NOMO-1 treated with DMSO at 0.1 percent for 48 hours (cell line): ENCODE data around the gene RNASEL.

Experiments used
- DNase-seq: peaks from one replicate; lab custom pipeline; 2025; ENCODE audit not compliant: unreplicated experiment; lab: John Stamatoyannopoulos, UW

The RNASEL gene

DNA sequence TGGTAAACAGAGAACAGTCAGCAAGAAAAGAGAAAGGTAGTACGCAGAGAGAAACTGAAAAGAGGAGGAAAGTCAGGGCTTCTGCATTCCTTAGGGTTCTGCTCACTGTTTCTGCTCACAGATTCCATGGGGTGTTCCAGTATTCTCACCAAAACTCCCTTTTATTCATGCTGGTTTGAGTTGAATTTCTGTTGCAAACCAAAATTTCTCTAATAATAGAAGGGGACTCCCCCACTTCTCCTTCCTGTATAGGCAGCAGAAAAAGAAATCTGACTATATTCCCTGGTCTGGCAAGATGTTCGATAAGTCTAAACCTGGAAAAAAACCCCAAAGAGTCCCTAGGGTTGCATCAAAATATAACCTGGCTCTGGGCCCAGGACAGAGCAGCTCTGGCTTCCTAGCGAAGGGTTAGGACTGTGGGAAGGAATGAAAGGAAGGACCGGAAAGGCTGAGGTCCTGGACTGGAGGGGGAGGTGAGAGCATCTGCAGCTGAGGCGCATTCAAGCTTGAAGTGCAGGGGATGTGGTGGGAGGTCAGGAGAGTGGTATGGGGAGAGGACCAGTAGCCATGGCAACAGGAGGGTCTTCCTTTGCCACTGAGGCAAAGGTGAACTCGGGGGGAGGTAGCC lies 34.0 kb upstream of the RNASEL start:
- DNase-seq, result no peak

DNA sequence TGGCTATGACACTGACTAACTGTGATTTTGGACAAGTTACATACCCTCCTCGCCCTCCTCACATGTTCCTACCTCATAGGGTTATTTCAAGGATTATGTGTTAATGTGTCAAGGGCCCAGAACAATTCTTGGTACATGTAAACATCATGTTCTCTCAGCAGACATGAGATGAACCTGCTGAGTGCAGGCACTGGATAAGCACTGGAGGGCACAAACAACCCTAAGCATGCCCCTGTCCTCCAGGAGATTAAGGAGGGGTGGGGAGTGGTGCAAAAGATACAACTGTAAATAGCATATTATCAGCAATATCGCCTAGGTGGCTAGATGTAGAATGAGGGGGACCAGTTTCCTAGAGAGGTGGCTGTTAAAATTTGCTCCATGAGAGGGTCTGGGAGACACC lies 32.9 kb upstream of the RNASEL start:
- DNase-seq, result no peak

DNA sequence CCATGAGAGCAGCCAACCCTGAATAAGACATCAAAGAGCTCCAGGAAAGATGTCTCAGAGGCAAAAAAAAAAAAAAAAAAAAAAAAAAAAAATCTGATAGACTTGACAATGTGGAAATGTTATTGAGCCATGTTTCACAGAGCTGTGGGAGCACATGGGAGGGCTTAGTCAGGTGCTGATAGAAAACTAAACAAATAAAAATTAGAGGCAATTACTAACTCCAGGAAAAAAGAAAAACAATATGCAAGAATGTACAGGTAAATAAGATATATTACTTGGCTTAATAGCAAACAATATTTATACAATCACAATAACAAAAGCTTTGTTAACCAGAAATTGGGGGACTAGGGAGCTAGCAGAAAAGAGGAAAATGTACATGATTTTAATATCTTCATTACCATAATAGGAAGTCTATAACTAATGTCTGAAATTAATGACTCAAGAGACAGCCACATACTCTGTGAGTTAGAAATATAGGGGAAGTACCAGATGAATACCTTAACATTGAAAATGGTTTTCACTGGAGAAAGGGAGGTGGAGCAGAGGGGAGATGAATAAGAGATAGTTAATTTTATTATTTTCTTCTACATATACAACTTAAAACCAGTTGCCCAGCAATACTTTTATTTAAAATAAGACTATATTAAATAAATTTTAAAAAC lies 32.0 kb upstream of the RNASEL start:
- no peak for DNase-seq

DNA sequence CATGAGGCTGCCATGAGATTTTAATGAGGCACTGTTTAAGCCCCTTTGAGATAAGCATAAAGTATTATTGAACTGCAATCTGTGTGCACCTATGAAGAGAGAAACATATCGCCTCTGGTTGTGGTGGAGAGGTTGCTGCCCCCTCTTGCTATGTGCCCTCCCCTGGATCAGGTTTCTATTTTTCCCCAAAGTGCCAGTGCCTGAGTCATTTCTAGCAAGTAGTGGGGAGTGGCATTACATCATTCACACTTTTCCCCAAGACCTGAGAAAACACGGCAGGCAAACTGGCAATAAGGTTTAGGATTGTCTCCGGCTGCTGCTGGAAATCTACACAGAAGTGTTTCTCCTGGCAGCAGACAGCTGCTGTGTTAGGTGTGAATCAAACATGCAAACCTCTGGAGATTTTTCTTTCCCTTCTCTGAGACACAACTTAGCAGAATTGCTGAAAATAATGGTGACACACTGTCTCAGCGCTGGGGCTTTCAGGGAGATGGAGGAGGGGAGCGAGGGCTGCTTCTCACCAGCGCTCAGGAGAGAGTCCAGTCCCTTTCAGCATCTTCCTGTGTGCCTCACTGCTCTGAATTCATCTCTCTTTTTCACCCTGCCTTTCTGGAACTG lies 28.8 kb upstream of the RNASEL start:
- no peak for DNase-seq

DNA sequence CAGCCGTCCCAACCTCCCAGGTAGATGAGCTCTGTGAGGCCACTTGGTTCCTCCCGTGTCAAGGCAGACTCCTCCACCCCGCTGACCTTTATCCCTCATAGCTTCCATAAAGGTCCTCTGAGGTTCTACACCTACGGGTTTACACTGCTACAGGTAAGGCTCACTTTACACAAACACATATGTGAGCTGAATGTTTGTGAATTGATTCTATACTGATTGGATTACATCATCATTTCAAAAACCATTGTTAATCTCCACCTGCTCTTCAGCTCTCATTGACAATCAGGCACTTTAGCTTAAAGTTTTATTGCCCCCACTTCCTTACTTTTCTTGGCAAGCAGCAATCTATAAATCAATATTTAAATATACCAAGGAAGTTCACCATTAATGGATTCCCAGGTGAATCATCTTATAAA lies 28.0 kb upstream of the RNASEL start:
- no peak for DNase-seq

DNA sequence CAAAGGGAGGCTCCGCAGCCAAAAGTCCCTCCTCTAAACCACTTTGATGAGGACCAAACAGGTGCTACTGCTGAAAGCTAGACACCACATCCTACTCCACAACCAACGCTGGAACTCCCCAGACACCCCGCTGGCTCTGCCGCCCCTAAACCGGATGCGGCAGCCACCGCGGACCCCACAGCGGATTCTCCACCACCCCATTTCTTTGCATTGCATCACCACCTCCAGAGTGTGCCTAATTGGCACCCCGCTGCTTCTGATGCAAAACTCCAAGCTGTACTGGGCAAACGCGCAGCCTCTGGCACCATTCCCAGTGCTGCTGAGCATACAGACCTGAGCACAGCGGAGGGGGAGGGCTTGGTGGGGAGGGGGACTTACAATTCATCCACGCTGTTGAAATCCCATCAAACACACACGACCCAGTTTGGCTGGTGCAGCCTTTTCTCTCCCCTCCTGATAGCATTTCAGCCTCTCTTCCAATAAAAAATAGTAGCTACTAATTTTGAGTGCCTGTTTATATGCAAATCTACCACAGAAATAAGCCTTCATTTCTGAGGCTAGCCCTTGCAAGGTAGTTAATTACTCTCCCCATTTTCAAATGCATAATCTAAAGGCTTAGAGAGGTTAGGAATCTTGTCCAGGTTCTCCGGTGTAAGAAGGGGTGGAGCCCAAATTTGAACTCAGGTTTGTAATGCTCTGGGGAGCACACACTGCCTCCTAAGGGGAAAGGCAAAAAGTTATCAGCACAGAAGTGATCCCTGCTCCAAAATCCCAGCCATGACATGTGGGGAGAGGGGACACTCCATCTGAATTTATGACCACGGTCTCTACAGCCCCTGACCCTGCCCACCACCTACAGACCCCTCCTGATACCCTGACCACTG lies 27.3 kb upstream of the RNASEL start:
- no peak for DNase-seq

DNA sequence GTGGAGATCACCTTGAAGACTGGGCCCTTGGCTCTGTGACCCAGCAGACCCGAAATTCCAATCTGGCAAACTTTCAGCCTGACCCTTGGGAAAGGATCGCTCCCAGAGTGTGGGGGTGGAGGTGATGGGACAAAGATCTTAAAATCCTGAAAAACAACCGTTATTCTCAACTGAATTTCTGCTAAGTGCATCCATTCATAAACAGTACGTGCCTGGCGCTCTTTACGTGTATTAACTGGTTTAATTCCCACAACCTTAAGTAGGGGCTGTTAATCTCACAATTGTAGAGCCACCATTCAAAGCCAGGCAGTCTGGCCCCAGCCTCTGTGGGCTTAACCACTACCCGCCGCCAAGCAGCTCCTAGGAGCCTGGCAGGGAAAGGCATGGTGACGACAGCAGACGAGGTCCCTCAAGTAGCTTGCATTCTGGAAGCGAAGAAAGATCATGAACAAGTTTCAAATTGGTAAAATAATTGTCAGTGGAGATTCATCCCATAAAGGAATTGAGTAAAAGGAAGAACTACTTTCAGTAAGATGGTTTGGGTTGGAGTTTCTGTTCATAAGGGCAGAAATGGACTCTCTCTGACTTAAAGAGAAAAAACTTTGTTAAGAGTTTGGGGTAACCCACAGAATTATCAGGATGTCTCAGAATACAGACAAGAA lies 26.5 kb upstream of the RNASEL start:
- DNase-seq, result no peak

DNA sequence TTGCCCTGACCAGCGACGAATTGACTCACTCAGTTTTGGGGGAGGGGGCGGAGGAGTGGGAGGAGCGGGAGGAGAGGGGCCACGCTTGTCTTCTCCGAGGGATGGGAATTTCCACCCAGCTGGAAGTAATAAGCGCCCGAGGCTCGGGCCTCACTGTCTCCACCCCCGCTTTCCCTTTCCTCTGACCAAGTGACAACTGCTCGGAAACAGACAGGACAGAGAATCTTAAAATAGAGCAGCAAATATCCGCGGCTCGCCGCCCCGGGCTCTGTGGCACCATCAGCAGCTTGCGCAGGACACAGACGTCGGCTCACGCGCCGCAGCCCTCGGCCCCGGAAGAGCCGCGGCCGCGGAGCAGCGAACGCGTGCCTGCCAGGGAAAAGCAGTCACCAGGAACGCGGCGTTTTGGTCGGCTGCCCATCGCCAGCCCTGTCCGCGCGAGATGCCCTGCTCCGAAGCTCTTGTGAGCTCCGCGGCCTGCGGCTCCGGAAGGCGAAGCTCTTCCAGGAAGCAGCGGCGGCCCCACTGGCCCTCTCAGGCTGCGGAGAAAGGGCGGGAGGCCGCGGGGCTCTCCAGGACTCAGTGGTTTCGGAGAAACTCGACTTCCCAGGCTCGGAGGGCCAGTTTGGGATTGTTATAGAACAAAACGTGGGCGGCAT lies 25.9 kb upstream of the RNASEL start:
- DNase-seq, result peak; percentile 50

DNA sequence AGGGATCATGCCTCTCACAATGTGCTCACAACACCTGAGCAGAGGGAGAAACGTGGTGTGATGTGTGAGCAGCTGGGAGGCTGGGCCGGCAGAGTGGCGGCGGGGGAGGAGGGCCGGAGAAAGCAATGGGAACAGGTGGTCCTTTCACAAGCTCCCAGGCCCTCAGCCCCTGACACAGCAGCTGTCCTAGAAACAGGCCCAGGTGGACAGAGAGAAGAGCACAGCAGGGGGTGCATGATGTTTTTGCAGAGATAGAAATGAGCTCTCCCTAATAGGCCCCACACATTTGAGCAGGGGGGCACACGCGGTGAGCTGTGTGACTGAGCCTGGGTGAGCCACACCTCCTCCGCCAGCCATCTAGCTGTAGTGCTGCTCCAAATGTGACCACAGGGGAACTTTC lies 22.7 kb upstream of the RNASEL start:
- DNase-seq, result no peak

DNA sequence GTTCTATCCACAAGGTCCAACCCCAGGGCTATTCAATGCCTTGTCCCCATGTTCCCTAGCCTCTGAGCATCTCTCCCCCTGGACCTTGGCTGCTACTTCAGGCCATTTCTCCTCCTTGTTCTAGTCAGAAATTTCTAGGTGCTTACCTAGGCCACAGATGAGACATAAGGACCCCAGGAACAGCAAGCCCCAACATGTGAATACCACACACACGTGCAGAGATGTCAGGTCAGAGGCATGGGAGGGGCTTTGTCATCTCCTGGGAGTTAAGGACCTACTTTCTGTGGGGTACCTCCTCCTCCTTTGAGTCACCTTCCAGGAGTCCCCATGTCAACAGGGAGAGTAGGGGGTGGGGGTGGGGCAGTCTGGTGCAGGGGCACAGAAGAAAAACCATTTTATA lies 22.3 kb upstream of the RNASEL start:
- no peak for DNase-seq

DNA sequence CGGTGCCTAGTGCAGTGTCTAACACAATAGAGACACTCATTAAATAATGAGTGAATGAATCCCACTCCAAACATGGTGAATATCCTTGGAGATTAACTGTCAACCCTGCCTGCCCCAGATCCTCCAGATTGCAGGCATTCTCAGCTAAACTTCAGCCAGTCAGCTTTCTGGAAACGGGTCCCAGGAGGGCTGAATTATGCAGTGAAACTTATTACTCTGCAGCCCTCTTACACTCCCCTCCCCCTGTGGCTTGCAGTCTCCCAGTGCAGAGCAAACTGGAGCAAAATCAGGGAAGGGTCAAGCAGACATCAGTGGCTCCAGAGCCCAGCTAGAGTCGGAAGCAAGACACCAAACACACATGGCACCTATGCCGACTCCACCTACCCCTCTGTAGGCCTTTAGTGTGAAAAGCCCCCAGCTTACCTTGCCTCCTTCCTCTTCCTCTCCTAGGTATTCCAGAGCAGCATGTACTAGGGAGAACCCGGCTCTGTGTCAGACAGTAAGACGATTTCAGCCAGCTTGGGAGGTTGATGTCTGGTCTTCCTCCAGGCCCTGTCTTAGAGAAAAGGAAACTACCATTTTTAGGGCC lies 21.6 kb upstream of the RNASEL start:
- no peak for DNase-seq

DNA sequence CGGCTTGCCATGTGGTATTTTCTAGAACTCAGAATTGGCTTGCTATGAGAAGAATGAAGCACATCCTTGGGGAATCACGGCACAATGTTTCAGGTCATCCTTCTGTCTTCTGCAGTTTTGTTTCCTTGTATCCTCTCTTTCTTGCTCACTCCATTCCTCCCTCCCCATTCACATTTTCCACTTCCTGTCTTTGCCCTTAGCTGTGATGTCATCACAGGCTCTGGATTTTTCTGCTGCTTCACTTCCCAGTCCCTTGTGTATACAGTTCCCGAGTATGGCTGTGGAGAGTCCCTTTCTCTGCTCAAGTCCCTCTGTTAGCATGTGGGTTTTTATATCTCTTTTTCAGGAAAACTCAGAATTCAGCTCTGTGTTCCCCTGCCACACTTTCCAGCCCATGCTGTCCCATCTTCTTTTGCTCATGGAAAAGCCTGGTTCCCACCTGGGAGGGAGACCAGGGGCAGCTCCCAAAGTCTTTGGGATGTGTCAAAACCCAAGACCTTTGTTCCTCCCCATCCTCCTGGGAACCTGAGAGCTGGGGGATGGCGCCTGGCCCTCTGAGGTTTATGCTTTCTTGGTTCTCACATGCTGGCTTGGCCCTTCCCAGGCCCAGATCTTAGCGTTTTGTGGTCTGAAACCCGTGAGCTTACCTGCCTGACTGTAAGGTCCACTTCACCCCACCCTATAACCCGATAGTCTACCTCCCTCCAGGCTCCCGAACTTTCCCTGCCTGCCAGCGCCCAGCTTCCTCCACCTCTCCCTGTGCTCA lies 20.0 kb upstream of the RNASEL start:
- DNase-seq, result no peak

DNA sequence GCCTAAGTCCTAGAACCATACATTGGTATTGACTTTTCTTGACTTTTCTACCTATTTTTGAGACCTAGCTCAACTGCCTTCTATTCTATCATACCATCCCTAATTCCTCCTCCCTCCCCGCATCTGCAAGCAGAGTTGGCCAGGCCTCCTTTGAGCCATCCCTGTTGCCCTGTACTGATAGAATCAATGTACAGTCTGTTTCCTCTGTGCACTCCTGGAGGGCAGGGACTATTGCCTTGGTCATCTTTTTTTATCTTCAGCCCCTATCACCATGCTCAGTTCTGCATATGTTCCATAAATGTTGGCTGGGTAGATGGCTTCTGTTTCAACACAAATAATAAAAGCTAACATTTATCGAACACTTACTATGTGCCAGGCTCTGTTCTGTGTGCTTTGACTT lies 19.2 kb upstream of the RNASEL start:
- no peak for DNase-seq

DNA sequence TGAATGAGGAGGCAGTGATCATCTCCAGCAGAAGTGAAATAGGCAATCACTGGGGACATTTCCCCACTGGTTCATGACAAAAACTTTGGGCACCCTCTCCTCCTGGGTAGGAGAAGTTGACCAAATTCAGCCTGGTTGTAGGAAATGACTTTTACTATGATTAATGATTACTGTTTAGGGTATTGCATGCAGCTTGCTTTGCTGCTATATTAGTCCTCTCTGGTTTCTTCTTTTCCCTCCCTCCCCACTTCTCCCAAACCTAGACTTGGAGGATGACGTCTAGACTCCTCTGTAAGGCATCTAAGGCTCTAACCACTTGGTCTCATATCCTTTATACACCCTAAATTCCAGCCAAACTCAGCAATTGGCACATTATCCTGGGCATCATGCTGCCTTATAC lies 18.5 kb upstream of the RNASEL start:
- DNase-seq, result no peak

DNA sequence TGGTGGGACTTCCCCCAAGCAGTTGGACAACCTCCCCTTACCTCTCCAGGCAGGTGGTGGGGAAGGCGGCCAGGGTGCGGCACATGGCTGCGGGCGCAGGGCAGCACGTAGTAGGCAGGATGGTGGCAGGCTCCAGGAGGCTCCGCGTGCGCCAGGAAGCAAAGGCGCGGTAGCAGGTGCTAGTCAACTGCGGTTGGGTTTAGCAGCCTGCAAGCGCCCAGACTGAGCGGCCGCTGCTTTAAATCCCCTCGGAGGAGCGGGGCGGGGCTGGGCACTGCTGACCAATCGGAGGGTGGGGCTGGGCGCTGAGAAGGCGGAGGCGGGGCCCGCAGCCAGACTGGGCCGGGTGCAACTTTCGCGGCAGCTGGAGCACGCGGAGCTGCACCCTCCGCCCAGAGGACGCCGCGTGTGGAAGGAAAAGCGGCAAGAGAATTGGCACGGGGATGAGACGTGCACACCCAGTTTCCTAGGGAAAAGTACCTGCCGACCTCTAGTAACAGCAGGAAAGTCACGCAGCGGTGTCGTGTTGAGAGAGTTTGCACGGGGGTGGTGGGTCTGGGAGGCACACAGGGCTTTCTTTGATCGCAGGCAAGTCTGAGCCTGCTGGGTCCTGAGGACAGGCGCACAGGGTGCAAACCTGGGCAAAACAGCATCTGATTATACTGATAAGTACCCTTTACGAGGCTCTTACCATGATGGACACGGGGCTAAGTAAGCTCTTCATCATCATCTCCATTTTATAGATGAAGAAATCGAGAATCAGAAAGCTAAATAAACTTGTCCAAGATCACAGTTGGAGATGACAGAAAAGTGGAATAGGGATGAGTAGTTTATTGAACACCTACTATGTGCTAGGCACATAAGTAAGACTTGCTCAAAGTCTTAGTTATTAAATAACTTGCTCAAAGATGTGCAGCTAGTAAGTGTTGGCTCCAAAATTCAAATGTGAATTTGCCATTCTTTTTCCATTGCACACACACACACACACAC lies 15.4 kb upstream of the RNASEL start, which contains the start of gene RGS16:
TSS of gene RGS16 (minus strand) at position 215 of the 990 bp plus-strand sequence. CDS start at position 85, 130 bp downstream.
- DNase-seq, result peak; percentile 81

DNA sequence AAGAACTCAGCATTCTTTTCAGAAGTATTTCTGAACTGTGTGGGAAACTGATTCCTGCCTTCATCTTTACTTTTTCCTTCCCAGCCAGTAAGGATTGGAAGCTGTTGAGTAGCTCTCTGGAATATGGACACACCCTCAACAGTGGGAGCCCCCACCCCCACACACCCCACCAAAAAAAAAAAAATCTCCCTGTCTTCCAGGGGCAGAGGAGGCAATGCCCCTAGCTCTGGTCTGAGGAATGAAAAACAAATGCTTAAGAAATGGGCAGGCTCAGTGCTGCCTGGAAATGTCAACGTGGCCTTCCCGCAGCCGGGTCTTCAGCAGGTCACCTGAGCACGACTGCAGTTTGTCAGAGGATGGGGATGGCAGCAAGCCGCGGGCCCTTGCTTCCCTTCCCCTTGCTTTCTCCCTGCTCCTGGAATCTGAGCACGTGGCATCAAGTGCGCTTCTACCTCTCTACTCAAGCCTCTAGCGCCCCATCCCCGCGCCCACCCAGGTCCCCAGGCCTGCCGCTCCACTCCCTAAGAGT lies 14.7 kb upstream of the RNASEL start:
- no peak for DNase-seq

DNA sequence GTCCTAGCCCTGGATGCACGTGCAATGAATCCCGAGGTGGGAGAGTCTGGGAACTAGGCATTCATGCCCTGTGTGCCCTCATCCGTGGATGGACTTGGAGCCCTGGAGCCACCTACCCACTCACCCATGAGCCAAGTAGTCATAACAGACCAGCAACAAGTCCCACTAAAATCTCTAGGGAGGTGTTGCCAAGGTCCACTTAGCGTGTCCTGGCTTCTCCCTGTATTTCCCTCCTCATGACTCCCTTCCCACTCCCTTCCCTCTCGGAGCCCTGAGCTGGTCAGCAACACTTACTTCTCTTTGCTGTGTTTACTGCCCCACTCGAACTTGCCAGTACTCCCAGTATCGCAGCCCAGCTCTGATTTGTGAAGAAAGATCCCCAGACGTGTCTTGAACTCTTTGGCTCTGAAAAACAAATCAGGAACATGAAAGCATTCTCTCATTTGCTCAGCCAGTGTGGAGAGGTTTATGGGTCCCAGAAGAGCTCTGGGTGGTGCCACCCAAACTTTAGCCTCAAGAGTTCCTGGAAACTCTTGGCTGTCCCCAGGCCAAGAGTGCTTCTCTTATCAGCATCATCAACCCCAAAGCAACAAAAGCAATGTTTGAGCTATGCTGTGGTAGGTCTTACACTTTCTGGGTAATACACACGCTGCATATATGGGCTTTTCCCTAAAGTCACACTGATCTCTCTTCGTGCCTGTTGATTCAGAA lies 14.0 kb upstream of the RNASEL start:
- no peak for DNase-seq
